Caco-2 (cell line): ENCODE measurements around the gene MAN2A1. TPM values are rescaled to one million over a fixed set of nuclear protein-coding genes. Genes with fewer than 3 reads are reported as not detected.
A peak's percentile ranks its signal among the peaks of the same experiment; 100 is the strongest.

Experiments
- BruUV-seq: library from RNA; stranded (reverse); fragments of 400-500 nt; replicated peaks from 2 replicates; lab custom pipeline; 2021; lab: Mats Ljungman, UMichigan
- CTCF ChIA-PET: fragments of 300-600 bp; sonication (Branson Sonifier 250); formaldehyde crosslinking; loops from one replicate; lab custom pipeline; 2022; ENCODE audit warnings: antibody characterized with exemption; lab: Charles Lee
- POLR2A ChIA-PET: fragments of 300-600 bp; sonication (Branson Sonifier 250); formaldehyde crosslinking; loops from one replicate; lab custom pipeline; 2022; ENCODE audit warnings: antibody characterized with exemption; lab: Charles Lee
- DNase-seq, 2 experiments: peaks; one replicate each; pipeline versions ENCODE4 v3.0.0 to v3.0.0-alpha.2; 2020 to 2022
- H3K27me3 ChIP-seq: replicated peaks from 2 replicates; pipeline ENCODE4 v1.6.0; 2011; ENCODE audit warnings: low read length; ENCODE audit not compliant: control insufficient read depth, insufficient read depth
- H3K36me3 ChIP-seq: 2 replicates; pipeline ENCODE4 v1.5.1; 2011; ENCODE audit warnings: low read length; ENCODE audit not compliant: control insufficient read depth, insufficient read depth
- H3K4me1 ChIP-seq: fragments of 250-450 bp; sonication (Bioruptor Pico); 2 replicates; pipeline ENCODE4 v1.5.1; 2020; ENCODE audit warnings: mild to moderate bottlenecking
- H3K4me3 ChIP-seq: 2 replicates; pipeline ENCODE4 v1.5.1; 2011; ENCODE audit warnings: low read depth, mild to moderate bottlenecking, control low read depth, low read length
- H3K9me3 ChIP-seq: fragments of 250-450 bp; sonication (Bioruptor Pico); 2 replicates; pipeline ENCODE4 v1.5.1; 2020; ENCODE audit warnings: mild to moderate bottlenecking, moderate library complexity
- H3K27ac Mint-ChIP-seq: one replicate; pipeline ENCODE4 v1.8.0; 2022; ENCODE audit warnings: mixed read lengths; ENCODE audit not compliant: unreplicated experiment
- H3K27me3 Mint-ChIP-seq: one replicate; pipeline ENCODE4 v1.8.0; 2022; ENCODE audit warnings: mixed read lengths; ENCODE audit not compliant: insufficient read depth, unreplicated experiment
- H3K36me3 Mint-ChIP-seq: one replicate; pipeline ENCODE4 v1.8.0; 2022; ENCODE audit warnings: mild to moderate bottlenecking, mixed read lengths; ENCODE audit not compliant: insufficient read depth, unreplicated experiment
- H3K4me1 Mint-ChIP-seq: one replicate; pipeline ENCODE4 v1.8.0; 2022; ENCODE audit warnings: low read depth, mixed read lengths; ENCODE audit not compliant: unreplicated experiment
- H3K4me3 Mint-ChIP-seq: one replicate; pipeline ENCODE4 v1.8.0; 2022; ENCODE audit warnings: mild to moderate bottlenecking, moderate library complexity, mixed read lengths; ENCODE audit not compliant: unreplicated experiment
- H3K9me3 Mint-ChIP-seq: one replicate; pipeline ENCODE4 v1.8.0; 2022; ENCODE audit warnings: mixed read lengths; ENCODE audit not compliant: unreplicated experiment
- CTCF ChIP-seq, 2 experiments: fragments of 200-600 bp in 1 of 2; IDR thresholded peaks; 1 replicate in 1 of 2; 2 replicates in 1 of 2; pipeline versions ENCODE4 v1.5.1 to v1.8.0; 2011 to 2022; ENCODE audit warnings: antibody characterized with exemption in 1 of 2, control low read depth in 1 of 2, inconsistent platforms in 1 of 2, low read depth in 1 of 2, low read length in 1 of 2, mild to moderate bottlenecking in 1 of 2, moderate library complexity in 1 of 2; ENCODE audit not compliant: insufficient read depth in 1 of 2, severe bottlenecking in 1 of 2, unreplicated experiment in 1 of 2
- intact Hi-C: fragments of 100-400 bp; cut with micrococcal nuclease; formaldehyde crosslinking; loops from one replicate; pipeline ENCODE4 v1.10.0; 2022; ENCODE audit not compliant: unreplicated experiment
- total RNA-seq: library from RNA; stranded (reverse); gene quantifications from 2 replicates; pipeline ENCODE4 v1.2.3, GENCODE V29; 2022

Gene MAN2A1
- total RNA-seq, 1 experiment from 2014 or later, result 57.3 TPM

GRCh38 chr5:109900911-109901627 lies 211.3 kb downstream of the MAN2A1 start:
- peaks cover 39% of the 10 kb centered on the region for H3K4me1 ChIP-seq

GRCh38 chr5:109901628-109901981 lies 211.9 kb downstream of the MAN2A1 start:
- Mint-ChIP-seq H3K4me1 (peaks cover 24% of the 10 kb centered on the region), H3K36me3 (no peaks in the 10 kb centered on the region), H3K4me3 (peak overlapping the region; percentile 25), H3K9me3 (no peaks in the 10 kb centered on the region), H3K27me3 (no peaks in the 10 kb centered on the region), H3K27ac (peak overlapping the region; percentile 68)
- no peak for TF ChIP-seq CTCF (IDR thresholded peaks at IDR 0.05; ENCODE audit: insufficient read depth in 1 of 2, low read depth in 1 of 2, low read length in 1 of 2, severe bottlenecking in 1 of 2, unreplicated experiment in 1 of 2)
- BruUV-seq, result no TSS peak
- Histone ChIP-seq H3K27me3 (no peaks in the 10 kb centered on the region), H3K4me1 (peaks cover 39% of the 10 kb centered on the region), H3K9me3 (no peaks in the 10 kb centered on the region; the same call in 1 of the 2 replicates), H3K4me3 (no peak overlapping the region), H3K36me3 (no peaks in the 10 kb centered on the region; the same call in 1 of the 2 replicates)
- ChIA-PET POLR2A (no interaction called here), CTCF (no interaction called here)
- DNase-seq, result no peak
- intact Hi-C loops, result loop anchor here (1.0 kb wide), 1 partner anchor 89 kb away; no protein-coding TSS in a partner anchor

More at GRCh38 chr5:109900911-109901627, 211.3 kb downstream of the MAN2A1 start:
- Mint-ChIP-seq H3K27ac (peak overlapping the region; percentile 68), H3K4me1 (peaks cover 24% of the 10 kb centered on the region), H3K9me3 (peaks cover 1% of the 10 kb centered on the region), H3K4me3 (peak overlapping the region; percentile 25), H3K36me3 (no peaks in the 10 kb centered on the region), H3K27me3 (no peaks in the 10 kb centered on the region)
- CTCF ChIA-PET, result no interaction called here
- intact Hi-C loops, result loop anchor here (1.0 kb wide), 1 partner anchor 89 kb away; no protein-coding TSS in a partner anchor
- TF ChIP-seq CTCF (IDR thresholded peaks at IDR 0.05; ENCODE audit: insufficient read depth in 1 of 2, low read depth in 1 of 2, low read length in 1 of 2, severe bottlenecking in 1 of 2, unreplicated experiment in 1 of 2), result no peak
- H3K9me3 ChIP-seq, result peaks cover 3% of the 10 kb centered on the region; the same call in 1 of the 2 replicates
- POLR2A ChIA-PET, result no interaction called here
- DNase-seq, result peak; percentile 59 to 80
- no peaks in the 10 kb centered on the region for H3K27me3 ChIP-seq
- no peaks in the 10 kb centered on the region; the same call in 1 of the 2 replicates for H3K36me3 ChIP-seq
- no peak overlapping the region for H3K4me3 ChIP-seq
- no TSS peak for BruUV-seq

GRCh38 chr5:109903061-109903460 lies 213.3 kb downstream of the MAN2A1 start:
- Histone ChIP-seq H3K36me3 (no peaks in the 10 kb centered on the region; the same call in 1 of the 2 replicates), H3K27me3 (no peaks in the 10 kb centered on the region), H3K4me1 (peaks cover 39% of the 10 kb centered on the region), H3K4me3 (no peak overlapping the region), H3K9me3 (no peaks in the 10 kb centered on the region; the same call in 1 of the 2 replicates)
- H3K9me3 Mint-ChIP-seq, result no peaks in the 10 kb centered on the region
- no peaks in the 10 kb centered on the region for H3K27me3 Mint-ChIP-seq
- TF ChIP-seq CTCF (IDR thresholded peaks at IDR 0.05; ENCODE audit: insufficient read depth in 1 of 2, low read depth in 1 of 2, low read length in 1 of 2, severe bottlenecking in 1 of 2, unreplicated experiment in 1 of 2), result no peak
- CTCF ChIA-PET, result no interaction called here
- H3K27ac Mint-ChIP-seq, result no peak overlapping the region
- H3K36me3 Mint-ChIP-seq, result no peaks in the 10 kb centered on the region
- no peak overlapping the region for H3K4me3 Mint-ChIP-seq
- intact Hi-C loops, result no loop called here
- no TSS peak for BruUV-seq
- H3K4me1 Mint-ChIP-seq, result peaks cover 24% of the 10 kb centered on the region
- no peak for DNase-seq
- POLR2A ChIA-PET, result no interaction called here
